ENCODE results near the gene YWHAG. TPM values are rescaled to one million over a fixed set of nuclear protein-coding genes. Genes with fewer than 3 reads are reported as not detected.

Gene YWHAG
- total RNA-seq, 1 donor: 121 TPM

- peak; percentile 69 for DNase-seq (ENCODE audit: insufficient read length, low spot score, missing footprints)
- no peaks in the 10 kb centered on the region for H3K27me3 ChIP-seq (ENCODE audit: insufficient read depth, low read length)
- H3K9me3 ChIP-seq (ENCODE audit: low read depth, low read length): no peaks in the 10 kb centered on the region
- H3K4me1 ChIP-seq (ENCODE audit: insufficient read depth, low read length): peaks cover 35% of the 10 kb centered on the region
- H3K4me2 ChIP-seq (ENCODE audit: insufficient read depth, low read length): peak overlapping the region; percentile 17
- H3K36me3 ChIP-seq (ENCODE audit: insufficient read depth, low read length): no peaks in the 10 kb centered on the region
- H2AFZ ChIP-seq (ENCODE audit: low read length): peak overlapping the region; percentile 77
- H4K20me1 ChIP-seq (ENCODE audit: insufficient read depth, low read length): no peaks in the 10 kb centered on the region
- H3K79me2 ChIP-seq (ENCODE audit: insufficient read depth, low read length): no peaks in the 10 kb centered on the region
- peak overlapping the region; percentile 13 for H3K27ac ChIP-seq (ENCODE audit: low read depth, low read length)
- no peak for TF ChIP-seq CTCF (IDR thresholded peaks at IDR 0.05; ENCODE audit: extremely low read depth, low read depth, low read length)
- no peak overlapping the region for H3K4me3 ChIP-seq (ENCODE audit: insufficient read depth, low read length)
Observed at GRCh38 chr7:76377186-76377918, 18.6 kb upstream of the YWHAG start.

- Histone ChIP-seq H3K4me1 (ENCODE audit: insufficient read depth, low read length) (peaks cover 26% of the 10 kb centered on the region), H3K27me3 (ENCODE audit: insufficient read depth, low read length) (no peaks in the 10 kb centered on the region), H3K4me3 (ENCODE audit: insufficient read depth, low read length) (no peak overlapping the region), H3K79me2 (ENCODE audit: insufficient read depth, low read length) (no peaks in the 10 kb centered on the region), H4K20me1 (ENCODE audit: insufficient read depth, low read length) (no peaks in the 10 kb centered on the region), H2AFZ (ENCODE audit: low read length) (no peak overlapping the region), H3K36me3 (ENCODE audit: insufficient read depth, low read length) (no peaks in the 10 kb centered on the region), H3K9me3 (ENCODE audit: low read depth, low read length) (no peaks in the 10 kb centered on the region), H3K4me2 (ENCODE audit: insufficient read depth, low read length) (no peak overlapping the region), H3K27ac (ENCODE audit: low read depth, low read length) (no peak overlapping the region)
- no peak for DNase-seq (ENCODE audit: insufficient read length, low spot score, missing footprints)
- TF ChIP-seq CTCF (IDR thresholded peaks at IDR 0.05; ENCODE audit: extremely low read depth, low read depth, low read length): no peak
Observed at GRCh38 chr7:76375251-76375650, 16.5 kb upstream of the YWHAG start.

GRCh38 chr7:76372984-76373833 is 14.4 kb upstream of the YWHAG start:
- Histone ChIP-seq H3K36me3 (ENCODE audit: insufficient read depth, low read length) (no peaks in the 10 kb centered on the region), H3K4me2 (ENCODE audit: insufficient read depth, low read length) (no peak overlapping the region), H3K79me2 (ENCODE audit: insufficient read depth, low read length) (no peaks in the 10 kb centered on the region), H3K4me1 (ENCODE audit: insufficient read depth, low read length) (peaks cover 17% of the 10 kb centered on the region), H3K4me3 (ENCODE audit: insufficient read depth, low read length) (no peak overlapping the region), H4K20me1 (ENCODE audit: insufficient read depth, low read length) (no peaks in the 10 kb centered on the region), H3K27ac (ENCODE audit: low read depth, low read length) (peak overlapping the region; percentile 56), H3K27me3 (ENCODE audit: insufficient read depth, low read length) (no peaks in the 10 kb centered on the region), H2AFZ (ENCODE audit: low read length) (peak overlapping the region; percentile 86), H3K9me3 (ENCODE audit: low read depth, low read length) (no peaks in the 10 kb centered on the region)
- peak; percentile 97 for DNase-seq (ENCODE audit: insufficient read length, low spot score, missing footprints)
- TF ChIP-seq CTCF (IDR thresholded peaks at IDR 0.05; ENCODE audit: extremely low read depth, low read depth, low read length): no peak

- peak; percentile 10 for DNase-seq (ENCODE audit: insufficient read length, low spot score, missing footprints)
- Histone ChIP-seq H3K79me2 (ENCODE audit: insufficient read depth, low read length) (no peaks in the 10 kb centered on the region), H3K4me2 (ENCODE audit: insufficient read depth, low read length) (no peak overlapping the region), H3K4me1 (ENCODE audit: insufficient read depth, low read length) (peaks cover 7% of the 10 kb centered on the region), H3K36me3 (ENCODE audit: insufficient read depth, low read length) (no peaks in the 10 kb centered on the region), H3K27ac (ENCODE audit: low read depth, low read length) (no peak overlapping the region), H2AFZ (ENCODE audit: low read length) (no peak overlapping the region), H3K9me3 (ENCODE audit: low read depth, low read length) (no peaks in the 10 kb centered on the region), H3K27me3 (ENCODE audit: insufficient read depth, low read length) (no peaks in the 10 kb centered on the region), H3K4me3 (ENCODE audit: insufficient read depth, low read length) (no peak overlapping the region), H4K20me1 (ENCODE audit: insufficient read depth, low read length) (no peaks in the 10 kb centered on the region)
- TF ChIP-seq CTCF (IDR thresholded peaks at IDR 0.05; ENCODE audit: extremely low read depth, low read depth, low read length): no peak
Observed at GRCh38 chr7:76371396-76371795, 12.6 kb upstream of the YWHAG start.

All from osteoblast (primary cell).